ENCODE measurements around the gene UBE2D2.
"Not testable (repeated sequence)": the region's sequence is repeated elsewhere in the genome, so short reads cannot be mapped to it uniquely, and the experiment has no call there.

UBE2D2 gene

DNA sequence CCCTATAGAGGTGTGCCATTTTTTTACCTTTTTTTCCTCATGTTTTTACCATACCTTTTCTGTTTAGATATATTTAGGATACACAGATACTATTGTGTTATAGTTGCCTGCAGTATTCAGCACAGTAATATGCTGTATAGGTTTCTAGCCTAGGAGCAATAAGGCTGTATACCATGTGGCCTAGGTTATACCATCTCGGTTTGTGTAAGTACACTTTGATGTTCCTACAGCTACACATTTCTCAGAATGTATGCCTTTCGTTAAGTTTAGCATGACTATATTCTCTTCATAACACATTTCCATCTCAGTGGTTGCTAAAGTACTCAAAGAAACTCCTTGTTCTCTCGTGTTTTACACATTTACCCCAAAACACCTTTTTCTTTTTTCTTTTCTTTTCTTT lies 23.0 kb downstream of the UBE2D2 start:
- no peaks in the 10 kb centered on the region for H3K9me3 Mint-ChIP-seq
- H3K27me3 Mint-ChIP-seq (ENCODE audit: low read depth) = no peaks in the 10 kb centered on the region
- DNase-seq (ENCODE audit: low spot score) = no peak
- peaks cover 18% of the 10 kb centered on the region for H3K4me1 Mint-ChIP-seq (ENCODE audit: low read depth)
- no peak overlapping the region for H3K27ac Mint-ChIP-seq
- no peak overlapping the region for H3K4me3 Mint-ChIP-seq
- H3K36me3 Mint-ChIP-seq (ENCODE audit: low read depth) = peaks cover 25% of the 10 kb centered on the region

DNA sequence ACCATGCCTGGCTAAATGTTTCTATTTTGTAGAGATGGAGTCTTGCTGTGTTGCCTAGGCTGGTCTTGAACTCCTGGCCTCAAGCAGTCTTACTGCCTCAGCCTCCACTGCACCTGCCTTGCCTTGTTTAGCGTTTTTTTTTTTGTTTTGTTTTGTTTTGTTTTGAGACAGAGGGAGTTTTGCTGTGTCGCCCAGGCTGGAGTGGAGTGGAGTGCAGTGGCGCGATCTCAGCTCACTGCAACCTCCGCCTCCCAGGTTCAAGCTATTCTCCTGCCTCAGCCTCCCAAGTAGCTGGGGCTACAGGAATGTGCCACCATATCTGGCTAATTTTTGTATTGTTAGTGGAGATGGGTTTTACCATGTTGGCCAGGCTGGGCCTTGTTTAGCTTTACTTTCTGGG lies 27.0 kb downstream of the UBE2D2 start:
- DNase-seq (ENCODE audit: low spot score); H3K27me3 Mint-ChIP-seq (ENCODE audit: low read depth); H3K9me3 Mint-ChIP-seq; H3K27ac Mint-ChIP-seq; H3K4me3 Mint-ChIP-seq: not testable (repeated sequence)
- Mint-ChIP-seq H3K4me1 (ENCODE audit: low read depth) (peaks cover 29% of the 10 kb centered on the region), H3K36me3 (ENCODE audit: low read depth) (peaks cover 31% of the 10 kb centered on the region)

DNA sequence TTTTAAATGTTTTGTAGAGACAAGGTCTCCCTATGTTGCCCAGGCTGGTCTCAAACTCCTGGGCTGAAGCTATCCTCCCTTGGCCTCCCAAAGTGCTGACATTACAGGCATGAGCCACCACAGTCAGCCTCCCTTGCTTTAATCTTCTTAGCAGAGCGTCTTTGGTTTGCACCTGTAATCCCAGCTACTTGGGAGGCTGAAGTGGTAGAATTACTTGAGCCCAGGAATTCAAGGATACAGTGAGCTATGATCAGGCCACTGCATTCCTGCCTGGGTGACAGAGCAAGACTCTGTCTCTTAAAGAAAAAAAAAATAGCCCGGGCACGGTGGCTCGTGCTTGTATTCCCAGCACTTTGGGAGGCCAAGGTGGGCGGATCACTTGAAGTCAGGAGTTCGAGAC lies 27.8 kb downstream of the UBE2D2 start:
- no peaks in the 10 kb centered on the region for H3K9me3 Mint-ChIP-seq
- no peaks in the 10 kb centered on the region for H3K27me3 Mint-ChIP-seq (ENCODE audit: low read depth)
- no peak overlapping the region for H3K27ac Mint-ChIP-seq
- H3K36me3 Mint-ChIP-seq (ENCODE audit: low read depth) = peaks cover 31% of the 10 kb centered on the region
- no peak overlapping the region for H3K4me3 Mint-ChIP-seq
- no peak for DNase-seq (ENCODE audit: low spot score)
- peaks cover 25% of the 10 kb centered on the region for H3K4me1 Mint-ChIP-seq (ENCODE audit: low read depth)

GRCh38 chr5:139592289-139592688 lies 31.1 kb downstream of the UBE2D2 start:
- Mint-ChIP-seq H3K4me1 (ENCODE audit: low read depth) (peaks cover 19% of the 10 kb centered on the region), H3K4me3 (no peak overlapping the region), H3K9me3 (peaks cover 11% of the 10 kb centered on the region), H3K27ac (no peak overlapping the region), H3K27me3 (ENCODE audit: low read depth) (no peaks in the 10 kb centered on the region), H3K36me3 (ENCODE audit: low read depth) (peaks cover 38% of the 10 kb centered on the region)
- DNase-seq (ENCODE audit: low spot score) = no peak

- H3K27ac Mint-ChIP-seq; H3K4me3 Mint-ChIP-seq; DNase-seq (ENCODE audit: low spot score); H3K27me3 Mint-ChIP-seq (ENCODE audit: low read depth): not testable (repeated sequence)
- Mint-ChIP-seq H3K4me1 (ENCODE audit: low read depth) (peaks cover 25% of the 10 kb centered on the region), H3K36me3 (ENCODE audit: low read depth) (peaks cover 39% of the 10 kb centered on the region), H3K9me3 (peaks cover 11% of the 10 kb centered on the region)
These were observed 31.9 kb downstream of the UBE2D2 start for GRCh38 chr5:139593076-139593475.

- Mint-ChIP-seq H3K4me3 (no peak overlapping the region), H3K27ac (no peak overlapping the region), H3K9me3 (peaks cover 11% of the 10 kb centered on the region), H3K36me3 (ENCODE audit: low read depth) (peaks cover 40% of the 10 kb centered on the region), H3K27me3 (ENCODE audit: low read depth) (no peaks in the 10 kb centered on the region), H3K4me1 (ENCODE audit: low read depth) (peaks cover 27% of the 10 kb centered on the region)
- DNase-seq (ENCODE audit: low spot score) = no peak
These were observed 32.7 kb downstream of the UBE2D2 start for GRCh38 chr5:139593716-139594319.

DNA sequence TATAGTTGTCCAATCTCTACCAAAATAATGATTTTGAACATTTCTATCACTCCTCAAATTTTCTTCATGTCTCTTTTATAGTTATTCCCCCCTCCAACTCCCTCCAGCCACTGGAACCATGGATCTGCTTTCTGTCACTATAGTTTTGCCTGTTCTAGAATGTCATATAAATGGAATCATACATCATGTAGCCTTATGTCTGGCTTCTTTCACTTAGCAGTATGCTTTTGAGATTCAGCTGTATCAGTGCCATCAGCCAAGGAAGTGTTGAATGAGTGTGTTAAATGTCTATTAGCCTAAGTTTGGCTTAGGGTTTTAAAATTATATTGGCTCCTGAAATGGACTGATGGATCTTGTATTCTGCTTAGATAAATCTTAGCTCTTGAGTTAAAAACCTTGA lies 36.0 kb downstream of the UBE2D2 start:
- H3K27me3 Mint-ChIP-seq (ENCODE audit: low read depth) = no peaks in the 10 kb centered on the region
- H3K4me1 Mint-ChIP-seq (ENCODE audit: low read depth) = peaks cover 18% of the 10 kb centered on the region
- peak overlapping the region; percentile 24 for H3K27ac Mint-ChIP-seq
- peaks cover 37% of the 10 kb centered on the region for H3K36me3 Mint-ChIP-seq (ENCODE audit: low read depth)
- no peak overlapping the region for H3K4me3 Mint-ChIP-seq
- peaks cover 11% of the 10 kb centered on the region for H3K9me3 Mint-ChIP-seq
- DNase-seq (ENCODE audit: low spot score) = no peak

DNA sequence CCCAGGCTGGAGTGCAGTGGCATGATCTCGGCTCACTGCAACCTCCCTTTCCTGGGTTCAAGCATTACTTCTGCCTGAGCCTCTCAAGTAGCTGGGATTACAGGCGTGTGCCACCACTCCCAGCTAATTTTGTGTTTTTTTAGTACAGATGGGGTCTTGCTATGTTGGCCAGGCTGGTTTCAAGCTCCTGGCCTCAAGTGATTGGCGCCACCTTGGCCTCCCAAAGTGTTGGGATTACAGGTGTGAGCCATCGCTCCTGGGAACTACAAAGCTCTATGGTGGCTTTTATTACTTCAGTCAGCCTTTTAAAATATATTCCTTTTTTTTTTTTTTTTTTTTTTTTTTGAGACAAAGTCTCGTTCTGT lies 37.4 kb downstream of the UBE2D2 start:
- not testable (repeated sequence) for H3K27me3 Mint-ChIP-seq (ENCODE audit: low read depth); H3K4me3 Mint-ChIP-seq; DNase-seq (ENCODE audit: low spot score); H3K27ac Mint-ChIP-seq
- Mint-ChIP-seq H3K4me1 (ENCODE audit: low read depth) (peaks cover 15% of the 10 kb centered on the region), H3K9me3 (peaks cover 11% of the 10 kb centered on the region), H3K36me3 (ENCODE audit: low read depth) (peaks cover 44% of the 10 kb centered on the region)

DNA sequence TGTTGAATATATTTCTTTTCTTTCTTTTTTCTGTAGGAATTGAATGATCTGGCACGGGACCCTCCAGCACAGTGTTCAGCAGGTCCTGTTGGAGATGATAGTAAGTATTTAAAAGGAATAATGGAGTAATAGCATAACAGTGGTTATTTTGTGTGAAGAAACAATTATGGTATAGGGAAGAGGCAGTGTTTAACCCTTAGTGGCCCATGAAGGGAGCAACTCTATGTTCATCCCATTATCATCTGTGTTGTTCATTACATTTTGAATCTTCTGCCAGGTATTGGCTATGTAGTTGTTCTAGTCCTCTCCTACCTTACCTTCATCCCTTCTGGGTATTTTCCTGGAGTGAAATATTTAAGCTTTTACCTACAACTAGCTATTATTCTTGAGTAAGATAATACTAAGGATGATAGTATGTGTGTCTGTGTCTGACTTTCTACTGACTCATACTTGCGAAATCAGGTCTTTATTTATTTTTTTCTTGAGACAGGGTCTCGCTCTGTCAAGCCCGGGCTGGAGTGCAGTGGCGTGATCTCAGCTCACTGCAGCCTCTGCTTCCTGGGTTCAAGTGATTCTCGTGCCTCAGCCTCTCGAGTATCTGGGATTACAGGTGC lies 39.3 kb downstream of the UBE2D2 start:
- Mint-ChIP-seq H3K9me3 (peaks cover 4% of the 10 kb centered on the region), H3K27ac (peak overlapping the region; percentile 23), H3K4me3 (no peak overlapping the region), H3K36me3 (ENCODE audit: low read depth) (peaks cover 36% of the 10 kb centered on the region), H3K27me3 (ENCODE audit: low read depth) (no peaks in the 10 kb centered on the region), H3K4me1 (ENCODE audit: low read depth) (peaks cover 13% of the 10 kb centered on the region)
- DNase-seq (ENCODE audit: low spot score) = no peak

- Mint-ChIP-seq H3K9me3 (peaks cover 4% of the 10 kb centered on the region), H3K4me3 (no peak overlapping the region), H3K27ac (no peak overlapping the region), H3K36me3 (ENCODE audit: low read depth) (peaks cover 39% of the 10 kb centered on the region), H3K4me1 (ENCODE audit: low read depth) (peaks cover 15% of the 10 kb centered on the region), H3K27me3 (ENCODE audit: low read depth) (no peaks in the 10 kb centered on the region)
- DNase-seq (ENCODE audit: low spot score) = no peak
These were observed 40.3 kb downstream of the UBE2D2 start for GRCh38 chr5:139601429-139601828.

DNA sequence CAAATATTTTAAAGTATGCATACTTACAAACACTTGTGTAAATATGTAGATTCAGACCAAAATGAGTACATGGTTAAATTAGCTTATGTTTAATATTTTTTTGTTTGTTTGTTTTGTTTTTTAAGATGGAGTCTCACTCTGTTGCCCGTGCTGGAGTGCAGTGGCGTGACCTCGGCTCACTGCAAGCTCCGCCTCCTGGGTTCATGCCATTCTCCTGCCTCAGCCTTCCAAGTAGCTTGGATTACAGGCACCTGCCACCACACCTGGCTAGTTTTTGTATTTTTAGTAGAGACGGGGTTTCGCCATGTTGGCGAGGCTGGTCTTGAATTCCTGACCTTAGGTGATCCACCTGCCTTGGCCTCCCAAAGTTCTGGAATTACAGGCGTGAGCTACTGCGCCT lies 40.8 kb downstream of the UBE2D2 start:
- H3K27me3 Mint-ChIP-seq (ENCODE audit: low read depth); H3K4me3 Mint-ChIP-seq; DNase-seq (ENCODE audit: low spot score); H3K9me3 Mint-ChIP-seq; H3K27ac Mint-ChIP-seq: not testable (repeated sequence)
- peaks cover 39% of the 10 kb centered on the region for H3K36me3 Mint-ChIP-seq (ENCODE audit: low read depth)
- peaks cover 15% of the 10 kb centered on the region for H3K4me1 Mint-ChIP-seq (ENCODE audit: low read depth)

DNA sequence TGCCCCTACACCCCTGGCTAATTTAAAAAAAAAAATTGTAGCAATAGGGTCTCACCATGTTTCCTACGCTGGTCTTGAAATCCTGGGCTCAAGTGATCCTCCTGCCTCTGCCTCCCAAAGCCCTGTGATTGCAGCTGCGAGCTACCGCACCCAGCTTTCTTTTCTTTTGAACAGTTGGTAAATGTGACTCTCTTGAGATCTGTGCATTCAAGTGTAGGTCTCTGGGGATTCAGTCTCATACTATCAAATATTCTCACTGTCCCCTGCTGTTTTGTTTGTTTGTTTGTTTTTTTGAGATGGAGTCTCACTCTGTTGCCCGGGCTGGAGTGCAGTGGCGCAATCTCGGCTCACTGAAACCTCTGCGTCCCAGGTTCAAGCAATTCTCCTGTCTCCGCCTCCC lies 44.7 kb downstream of the UBE2D2 start:
- peaks cover 31% of the 10 kb centered on the region for H3K36me3 Mint-ChIP-seq (ENCODE audit: low read depth)
- no peak overlapping the region for H3K4me3 Mint-ChIP-seq
- DNase-seq (ENCODE audit: low spot score) = no peak

GRCh38 chr5:139611703-139612584 lies 50.8 kb downstream of the UBE2D2 start:
- H3K9me3 Mint-ChIP-seq = no peaks in the 10 kb centered on the region
- H3K27ac Mint-ChIP-seq = peak overlapping the region; percentile 24
- peaks cover 15% of the 10 kb centered on the region for H3K4me1 Mint-ChIP-seq (ENCODE audit: low read depth)
- no peak overlapping the region for H3K4me3 Mint-ChIP-seq
- DNase-seq (ENCODE audit: low spot score) = no peak
- H3K36me3 Mint-ChIP-seq (ENCODE audit: low read depth) = peaks cover 27% of the 10 kb centered on the region
- no peaks in the 10 kb centered on the region for H3K27me3 Mint-ChIP-seq (ENCODE audit: low read depth)

More for the DNA sequence above, 44.7 kb downstream of the UBE2D2 start:
- Mint-ChIP-seq H3K27me3 (ENCODE audit: low read depth) (no peaks in the 10 kb centered on the region), H3K27ac (peak overlapping the region; percentile 55), H3K4me1 (ENCODE audit: low read depth) (peaks cover 10% of the 10 kb centered on the region), H3K9me3 (no peaks in the 10 kb centered on the region)

DNA sequence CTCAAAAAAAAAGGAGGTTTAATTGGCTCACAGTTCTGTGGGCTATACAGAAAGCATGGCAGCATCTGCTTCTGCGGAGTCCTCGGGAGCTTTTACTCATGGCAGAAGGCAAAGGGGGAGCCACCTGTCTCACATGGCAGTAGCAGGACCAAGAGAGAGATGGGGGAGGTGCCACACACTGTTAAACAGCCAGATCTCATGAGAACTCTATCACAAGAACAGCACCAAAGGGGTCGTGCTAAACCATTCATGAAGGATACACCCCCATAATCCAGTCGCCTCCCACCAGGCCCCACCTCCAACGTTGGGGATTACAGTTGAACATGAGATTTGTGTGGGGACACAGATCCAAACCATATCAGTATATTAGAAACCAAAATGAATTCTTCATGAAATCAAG lies 58.7 kb downstream of the UBE2D2 start:
- Mint-ChIP-seq H3K4me1 (ENCODE audit: low read depth) (peaks cover 11% of the 10 kb centered on the region), H3K27ac (no peak overlapping the region), H3K4me3 (no peak overlapping the region), H3K27me3 (ENCODE audit: low read depth) (no peaks in the 10 kb centered on the region), H3K9me3 (no peaks in the 10 kb centered on the region), H3K36me3 (ENCODE audit: low read depth) (peaks cover 52% of the 10 kb centered on the region)
- DNase-seq (ENCODE audit: low spot score) = no peak
